Measurements from ENCODE around the gene HSPH1.

Gene HSPH1

GRCh38 chr13:31131470-31131961 is 30.2 kb downstream of the HSPH1 start:
- H3K4me3 ChIP-seq (ENCODE audit: low read depth, low read length) = no peak overlapping the region
- no peak for TF ChIP-seq CTCF (IDR thresholded peaks at IDR 0.05; ENCODE audit: low read depth, low read length)

- TF ChIP-seq CTCF (IDR thresholded peaks at IDR 0.05; ENCODE audit: low read depth, low read length) = no peak
- no peak overlapping the region for H3K4me3 ChIP-seq (ENCODE audit: low read depth, low read length)
These were observed 32.3 kb downstream of the HSPH1 start for GRCh38 chr13:31129419-31129818.

- no peak for TF ChIP-seq CTCF (IDR thresholded peaks at IDR 0.05; ENCODE audit: low read depth, low read length)
- no peak overlapping the region for H3K4me3 ChIP-seq (ENCODE audit: low read depth, low read length)
These were observed 37.5 kb downstream of the HSPH1 start for GRCh38 chr13:31124204-31124603.

- H3K4me3 ChIP-seq (ENCODE audit: low read depth, low read length) = no peak overlapping the region
- no peak for TF ChIP-seq CTCF (IDR thresholded peaks at IDR 0.05; ENCODE audit: low read depth, low read length)
These were observed 39.0 kb downstream of the HSPH1 start for GRCh38 chr13:31122544-31123260.

GRCh38 chr13:31122143-31122542 is 39.6 kb downstream of the HSPH1 start:
- no peak for TF ChIP-seq CTCF (IDR thresholded peaks at IDR 0.05; ENCODE audit: low read depth, low read length)

GRCh38 chr13:31121379-31122140 is 40.1 kb downstream of the HSPH1 start:
- no peak overlapping the region for H3K4me3 ChIP-seq (ENCODE audit: low read depth, low read length)
- no peak for TF ChIP-seq CTCF (IDR thresholded peaks at IDR 0.05; ENCODE audit: low read depth, low read length)

More at GRCh38 chr13:31122143-31122542, 39.6 kb downstream of the HSPH1 start:
- H3K4me3 ChIP-seq (ENCODE audit: low read depth, low read length) = no peak overlapping the region
